Calu3 (cell line): ENCODE data around the gene MRPS18B. TPM values are rescaled to one million over a fixed set of nuclear protein-coding genes. Genes with fewer than 3 reads are reported as not detected.

Experiments used
- BruUV-seq: library from RNA; stranded (reverse); fragments of 400-500 nt; replicated peaks from 2 replicates; lab custom pipeline; 2021; lab: Mats Ljungman, UMichigan
- CTCF ChIA-PET: fragments of 300-600 bp; sonication (Branson Sonifier 250); formaldehyde crosslinking; loops from one replicate; lab custom pipeline; 2022; ENCODE audit warnings: antibody characterized with exemption; lab: Charles Lee
- DNase-seq: peaks from one replicate; pipeline ENCODE4 v3.0.0; 2022
- H3K27ac Mint-ChIP-seq: one replicate; pipeline ENCODE4 v1.8.0; 2022; ENCODE audit warnings: mixed read lengths; ENCODE audit not compliant: unreplicated experiment
- H3K27me3 Mint-ChIP-seq: one replicate; pipeline ENCODE4 v1.8.0; 2022; ENCODE audit warnings: mixed read lengths; ENCODE audit not compliant: unreplicated experiment
- H3K36me3 Mint-ChIP-seq: one replicate; pipeline ENCODE4 v1.8.0; 2022; ENCODE audit warnings: mild to moderate bottlenecking, moderate library complexity, mixed read lengths; ENCODE audit not compliant: insufficient read depth, unreplicated experiment
- H3K4me1 Mint-ChIP-seq: one replicate; pipeline ENCODE4 v1.8.0; 2022; ENCODE audit warnings: mild to moderate bottlenecking, low read depth, mixed read lengths; ENCODE audit not compliant: unreplicated experiment
- H3K4me3 Mint-ChIP-seq: one replicate; pipeline ENCODE4 v1.8.0; 2022; ENCODE audit warnings: mild to moderate bottlenecking, low read depth, moderate library complexity, mixed read lengths; ENCODE audit not compliant: unreplicated experiment
- H3K9me3 Mint-ChIP-seq: one replicate; pipeline ENCODE4 v1.8.0; 2022; ENCODE audit warnings: low read depth, mixed read lengths; ENCODE audit not compliant: unreplicated experiment
- intact Hi-C: fragments of 100-400 bp; cut with micrococcal nuclease; formaldehyde crosslinking; loops from one replicate; pipeline ENCODE4 v1.10.0; 2022; ENCODE audit not compliant: unreplicated experiment
- total RNA-seq: library from RNA; stranded (reverse); gene quantifications from 2 replicates; pipeline ENCODE4 v1.2.3, GENCODE V29; 2022
- TF ChIP-seq, protein P1 (sequence below): fragments of 200-600 bp; IDR thresholded peaks from one replicate; pipeline ENCODE4 v1.8.0; 2022; ENCODE audit warnings: antibody characterized with exemption; ENCODE audit not compliant: unreplicated experiment

The MRPS18B gene
- total RNA-seq, 1 experiment from 2014 or later: 103 TPM

DNA sequence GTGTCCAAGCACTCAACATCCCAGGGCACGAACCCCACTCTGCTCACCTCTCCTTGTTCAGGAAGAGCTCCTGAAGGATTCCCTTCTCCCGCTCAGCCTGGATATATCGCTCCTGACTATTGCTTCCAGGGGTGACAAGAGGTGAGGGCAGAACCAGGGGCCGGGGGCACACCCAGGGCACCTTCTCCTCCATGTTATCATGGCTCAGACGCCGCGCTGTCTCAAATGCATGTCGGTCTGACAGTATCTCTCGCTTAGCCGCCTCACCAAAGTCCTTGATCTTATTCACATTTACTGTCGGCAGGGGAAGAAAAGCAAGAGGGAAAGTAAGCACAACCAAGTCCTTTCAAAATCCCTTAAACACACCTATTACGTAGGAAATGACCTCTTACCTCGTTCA, 13.7 kb upstream of the MRPS18B start:
- CTCF ChIA-PET: no interaction called here
- intact Hi-C loops: no loop called here
- TSS peak; percentile 2 for BruUV-seq
- peaks cover 100% of the 10 kb centered on the region for H3K36me3 Mint-ChIP-seq
- TF ChIP-seq, protein P1, sequence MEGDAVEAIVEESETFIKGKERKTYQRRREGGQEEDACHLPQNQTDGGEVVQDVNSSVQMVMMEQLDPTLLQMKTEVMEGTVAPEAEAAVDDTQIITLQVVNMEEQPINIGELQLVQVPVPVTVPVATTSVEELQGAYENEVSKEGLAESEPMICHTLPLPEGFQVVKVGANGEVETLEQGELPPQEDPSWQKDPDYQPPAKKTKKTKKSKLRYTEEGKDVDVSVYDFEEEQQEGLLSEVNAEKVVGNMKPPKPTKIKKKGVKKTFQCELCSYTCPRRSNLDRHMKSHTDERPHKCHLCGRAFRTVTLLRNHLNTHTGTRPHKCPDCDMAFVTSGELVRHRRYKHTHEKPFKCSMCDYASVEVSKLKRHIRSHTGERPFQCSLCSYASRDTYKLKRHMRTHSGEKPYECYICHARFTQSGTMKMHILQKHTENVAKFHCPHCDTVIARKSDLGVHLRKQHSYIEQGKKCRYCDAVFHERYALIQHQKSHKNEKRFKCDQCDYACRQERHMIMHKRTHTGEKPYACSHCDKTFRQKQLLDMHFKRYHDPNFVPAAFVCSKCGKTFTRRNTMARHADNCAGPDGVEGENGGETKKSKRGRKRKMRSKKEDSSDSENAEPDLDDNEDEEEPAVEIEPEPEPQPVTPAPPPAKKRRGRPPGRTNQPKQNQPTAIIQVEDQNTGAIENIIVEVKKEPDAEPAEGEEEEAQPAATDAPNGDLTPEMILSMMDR: no peak
- H3K27ac Mint-ChIP-seq: no peak overlapping the region
- no peak overlapping the region for H3K4me3 Mint-ChIP-seq
- H3K4me1 Mint-ChIP-seq: peaks cover 7% of the 10 kb centered on the region
- H3K9me3 Mint-ChIP-seq: no peaks in the 10 kb centered on the region
- no peaks in the 10 kb centered on the region for H3K27me3 Mint-ChIP-seq
- no peak for DNase-seq

DNA sequence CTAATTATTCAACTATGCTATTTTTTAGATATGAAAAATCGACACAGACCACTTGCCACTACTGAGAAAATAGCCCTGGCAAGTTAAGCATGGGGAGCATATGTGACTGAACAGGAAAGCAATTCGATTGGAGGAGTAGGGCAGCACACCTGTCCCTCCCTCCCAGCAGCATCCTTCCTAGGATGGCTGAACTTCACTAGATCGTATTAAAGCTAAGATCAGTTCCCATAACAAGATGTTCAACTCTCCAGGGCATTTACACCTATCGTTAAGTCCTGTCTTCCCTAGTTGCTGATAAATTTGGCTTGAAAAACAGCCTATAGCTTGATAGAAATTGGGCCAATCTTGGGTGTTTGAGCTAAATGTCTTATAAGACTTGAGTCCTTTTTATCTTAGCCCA, 7.6 kb upstream of the MRPS18B start:
- H3K36me3 Mint-ChIP-seq: peaks cover 94% of the 10 kb centered on the region
- intact Hi-C loops: no loop called here
- DNase-seq: no peak
- H3K4me3 Mint-ChIP-seq: no peak overlapping the region
- BruUV-seq: no TSS peak
- CTCF ChIA-PET: no interaction called here
- H3K9me3 Mint-ChIP-seq: no peaks in the 10 kb centered on the region
- H3K27me3 Mint-ChIP-seq: no peaks in the 10 kb centered on the region
- H3K27ac Mint-ChIP-seq: no peak overlapping the region
- TF ChIP-seq, protein P1: no peak
- H3K4me1 Mint-ChIP-seq: peaks cover 48% of the 10 kb centered on the region

DNA sequence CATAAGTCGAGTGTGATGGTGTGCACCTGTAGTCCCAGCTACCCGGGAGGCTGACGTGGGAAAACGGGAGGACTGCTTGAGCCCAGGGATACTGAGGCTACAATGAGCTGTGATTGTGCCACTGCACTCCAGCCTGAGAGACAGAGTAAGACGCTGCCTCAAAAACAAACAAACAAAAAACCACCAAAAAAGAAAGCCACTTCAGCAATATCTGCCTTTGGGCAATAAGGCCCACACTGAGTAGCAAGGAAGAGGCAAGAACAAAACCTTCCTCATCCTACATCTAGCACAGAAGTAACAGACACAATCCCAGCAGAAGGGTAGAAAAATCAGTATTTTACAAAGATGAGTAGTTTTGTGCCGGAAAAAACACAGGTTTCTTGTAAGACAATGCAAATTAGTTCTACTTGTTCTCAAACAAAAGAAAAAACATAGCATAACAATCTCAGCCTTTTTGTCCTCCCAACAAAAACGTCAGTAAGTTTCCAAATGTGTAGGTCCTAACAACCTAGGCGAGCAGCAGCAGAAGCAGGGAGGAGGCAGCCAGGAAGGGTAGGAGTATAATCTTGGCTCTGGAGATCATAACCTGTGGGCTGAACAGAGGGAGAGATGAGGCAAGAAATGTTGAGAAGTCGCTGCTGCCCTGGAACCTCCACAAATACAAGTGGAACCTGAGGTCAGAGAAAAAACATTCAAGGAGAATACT, 6.3 kb upstream of the MRPS18B start:
- Mint-ChIP-seq H3K4me3 (peak overlapping the region; percentile 3), H3K9me3 (no peaks in the 10 kb centered on the region), H3K27ac (peak overlapping the region; percentile 73), H3K36me3 (peaks cover 94% of the 10 kb centered on the region), H3K4me1 (peaks cover 59% of the 10 kb centered on the region), H3K27me3 (no peaks in the 10 kb centered on the region)
- TF ChIP-seq, protein P1: no peak
- no TSS peak for BruUV-seq
- intact Hi-C loops: no loop called here
- CTCF ChIA-PET: interaction anchor here (0.5 to 0.6 kb wide), 2 partner anchors 130 to 235 kb away, joined by 3 to 4 read pairs; no protein-coding TSS in a partner anchor
- DNase-seq: no peak

DNA sequence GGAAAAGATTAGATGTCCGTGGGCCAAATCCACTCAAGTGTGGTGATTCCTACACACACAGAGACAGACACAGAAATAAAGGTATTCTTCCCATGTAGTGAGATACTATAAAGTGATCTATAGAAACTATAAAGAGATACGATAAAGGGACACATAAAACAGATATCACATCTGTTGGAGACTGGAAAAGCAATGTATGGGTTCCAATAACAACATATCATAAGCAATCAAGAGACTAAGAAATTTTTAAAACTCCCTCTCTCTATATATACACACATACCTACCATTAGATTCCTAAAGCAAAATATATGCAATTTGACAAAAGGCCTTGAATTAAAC, 5.8 kb upstream of the MRPS18B start:
- TF ChIP-seq, protein P1: no peak
- no peak for DNase-seq
- no TSS peak for BruUV-seq
- H3K27ac Mint-ChIP-seq: peak overlapping the region; percentile 73
- peaks cover 94% of the 10 kb centered on the region for H3K36me3 Mint-ChIP-seq
- intact Hi-C loops: no loop called here
- CTCF ChIA-PET: interaction anchor here (1.0 kb wide), 1 partner anchor 130 kb away, joined by 3 read pairs; no protein-coding TSS in a partner anchor
- H3K9me3 Mint-ChIP-seq: no peaks in the 10 kb centered on the region
- H3K27me3 Mint-ChIP-seq: peaks cover 5% of the 10 kb centered on the region
- H3K4me3 Mint-ChIP-seq: peak overlapping the region; percentile 3
- H3K4me1 Mint-ChIP-seq: peaks cover 61% of the 10 kb centered on the region
